Stimulated activated CD8-positive, alpha-beta memory T cell treated with anti-CD3 and anti-CD28 coated beads, Interleukin-15, amount 100 ng/mL, for 1 hour (primary cell): ENCODE measurements around the gene UFD1.

Experiments
- DNase-seq: peaks from one replicate; pipeline ENCODE4 v3.0.0-alpha.2; 2020; ENCODE audit warnings: low read depth

The UFD1 gene

DNA sequence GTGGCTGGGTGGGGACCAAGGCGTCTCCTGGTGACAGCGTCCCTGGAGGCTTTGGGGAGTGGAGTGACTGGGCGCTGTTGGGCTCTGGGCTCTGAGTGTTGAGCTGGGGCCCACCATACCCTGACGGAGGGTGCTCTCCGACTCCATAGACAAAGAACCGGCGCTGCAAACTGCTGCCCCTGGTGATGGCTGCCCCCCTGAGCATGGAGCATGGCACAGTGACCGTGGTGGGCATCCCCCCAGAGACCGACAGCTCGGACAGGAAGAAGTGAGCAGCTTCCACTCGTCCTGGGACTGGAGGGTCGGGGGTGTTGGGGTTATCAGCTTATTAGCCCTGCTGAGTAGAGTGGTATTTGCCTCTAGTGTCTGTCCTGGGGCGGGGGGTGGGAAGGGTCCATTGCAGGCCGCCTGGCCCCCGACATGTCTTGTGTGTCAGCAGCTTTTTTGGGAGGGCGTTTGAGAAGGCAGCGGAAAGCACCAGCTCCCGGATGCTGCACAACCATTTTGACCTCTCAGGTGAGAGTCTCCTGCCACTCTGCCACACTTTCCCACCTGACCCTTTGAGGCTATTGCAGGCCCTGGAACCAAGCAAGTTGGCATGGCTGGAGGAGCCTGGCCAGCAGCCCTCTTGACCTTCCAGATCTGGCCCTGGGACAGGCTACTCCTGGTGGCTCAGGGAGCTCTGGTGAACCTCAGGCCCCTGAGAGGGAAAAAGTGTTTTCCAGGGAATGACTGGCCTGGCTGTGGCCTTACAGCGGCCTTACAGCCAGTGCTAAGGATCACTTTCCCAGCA, 37.6 kb upstream of the UFD1 start:
- DNase-seq: no peak

DNA sequence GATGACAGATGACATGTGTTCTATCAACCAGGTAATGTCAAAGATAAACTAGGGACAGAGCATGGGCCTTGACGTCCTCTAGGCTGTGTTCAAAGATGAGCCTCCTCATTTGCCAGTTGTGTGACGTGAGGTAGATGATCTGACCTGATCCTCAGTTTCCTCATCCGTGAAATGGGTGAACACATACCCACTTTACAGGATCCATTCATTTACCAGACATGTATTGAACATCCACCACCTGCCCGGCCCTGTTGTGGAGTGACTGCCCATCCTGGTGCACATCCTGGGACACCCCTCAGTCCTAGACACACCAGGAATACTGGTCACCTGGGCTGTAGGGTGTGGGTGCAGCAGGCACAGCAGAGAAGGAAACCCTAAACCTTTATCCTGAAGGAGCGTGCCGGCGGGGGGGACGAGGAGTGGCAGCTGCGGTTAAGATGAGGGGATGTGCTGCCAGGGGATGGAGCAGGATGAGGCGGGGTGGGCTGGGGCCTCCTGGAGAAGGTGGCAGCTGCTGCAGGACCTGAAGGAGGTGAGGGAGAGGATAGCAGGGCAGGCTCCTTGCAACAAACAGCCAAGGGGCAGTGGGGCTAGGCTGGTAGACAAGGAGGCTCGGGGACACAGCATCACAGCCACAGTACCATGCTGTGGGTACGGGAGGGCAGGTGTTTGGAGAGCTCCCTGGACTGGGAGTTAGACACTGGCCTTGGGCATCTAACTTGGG, 36.8 kb upstream of the UFD1 start:
- DNase-seq: no peak

DNA sequence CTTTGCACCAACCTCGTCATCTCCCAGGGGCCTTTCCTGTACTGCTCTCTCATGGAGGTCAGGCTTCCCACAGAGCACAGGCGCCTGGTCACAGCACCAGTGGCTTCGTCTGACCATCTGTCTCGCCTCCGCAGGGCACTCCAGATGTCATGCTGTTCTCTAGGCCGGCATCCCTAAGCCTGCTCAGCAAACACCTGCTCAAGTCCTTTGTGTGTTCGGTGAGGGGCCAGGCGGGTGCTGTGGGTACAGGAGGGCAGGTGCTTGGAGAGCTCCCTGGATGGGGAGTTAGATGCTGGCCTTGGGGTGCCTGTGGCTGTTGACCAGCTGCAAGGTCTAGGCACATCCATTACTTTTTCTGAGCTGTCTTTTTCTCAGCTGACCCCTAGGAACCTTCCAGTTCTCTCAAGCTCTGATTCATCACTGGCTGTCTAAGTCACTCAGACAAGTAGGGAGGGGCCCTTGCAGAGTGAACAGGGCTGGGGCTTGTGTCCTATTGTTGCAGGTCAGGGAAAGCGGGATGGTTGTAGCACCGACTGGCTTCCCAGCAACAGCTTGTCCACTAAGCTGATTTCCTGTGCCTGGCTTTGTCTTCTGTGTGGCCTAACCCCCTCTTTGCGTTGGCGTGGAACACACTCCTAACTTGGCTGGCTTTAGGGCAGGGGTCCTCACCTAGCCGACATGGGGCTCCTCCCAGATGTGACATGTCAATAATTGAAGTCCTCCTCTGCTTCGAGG, 36.0 kb upstream of the UFD1 start:
- DNase-seq: no peak

DNA sequence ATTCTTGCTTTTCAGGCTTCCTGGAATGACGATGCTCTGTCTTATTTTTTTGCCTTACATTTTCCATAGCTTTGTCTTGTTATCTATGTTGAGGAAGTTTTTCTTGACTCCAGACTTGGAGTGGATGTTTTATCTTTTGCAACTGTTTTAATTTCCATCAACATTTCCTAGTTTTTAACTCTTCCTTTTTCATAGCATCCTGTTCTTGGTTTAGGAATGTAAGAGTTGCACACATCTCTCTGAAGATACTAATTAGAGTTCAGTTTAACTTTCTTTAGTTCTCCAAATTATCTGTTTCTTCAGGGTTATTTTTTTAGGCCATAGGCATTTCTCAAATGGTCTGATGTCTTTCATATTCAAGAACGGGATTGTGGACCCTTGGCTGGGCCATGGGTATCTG, 34.8 kb upstream of the UFD1 start:
- no peak for DNase-seq

DNA sequence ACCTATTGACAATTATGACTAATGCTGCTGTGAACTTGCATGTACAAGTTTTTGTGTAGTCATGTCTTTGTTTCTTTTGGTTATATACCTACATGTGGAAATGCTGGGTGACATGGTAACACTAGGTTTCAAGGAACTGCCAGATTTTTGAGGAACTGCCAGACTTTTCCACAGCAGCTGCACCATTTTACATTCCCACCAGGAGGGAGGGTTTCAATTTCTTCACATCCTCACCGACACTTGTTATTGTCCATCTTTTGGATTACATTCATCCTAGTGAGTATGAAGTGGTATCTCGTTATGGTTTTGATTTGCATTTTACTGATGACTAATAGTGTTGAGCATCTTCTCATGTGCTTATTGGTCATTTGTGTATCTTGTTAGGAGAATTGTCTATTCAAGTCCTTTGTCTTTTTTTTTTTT, 31.9 kb upstream of the UFD1 start:
- no peak for DNase-seq

DNA sequence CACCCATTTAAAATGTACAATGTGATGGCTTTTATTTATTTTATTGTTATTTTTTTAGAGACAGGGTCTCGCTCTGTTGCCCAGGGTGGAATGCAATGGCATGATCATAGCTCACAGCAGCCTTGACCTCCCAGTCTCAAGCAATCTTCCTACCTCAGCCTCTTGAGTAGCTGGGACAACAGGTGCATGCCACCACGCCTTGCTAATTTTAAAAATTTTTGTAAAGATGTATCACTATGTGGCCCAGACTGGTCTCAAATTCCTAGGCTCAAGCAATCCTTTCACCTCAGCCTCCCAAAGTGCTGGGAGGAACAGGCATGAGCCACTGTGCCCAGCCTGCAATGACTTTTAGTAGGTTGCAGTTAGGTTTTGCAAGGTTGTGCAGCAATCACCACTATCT, 30.9 kb upstream of the UFD1 start:
- DNase-seq: no peak

DNA sequence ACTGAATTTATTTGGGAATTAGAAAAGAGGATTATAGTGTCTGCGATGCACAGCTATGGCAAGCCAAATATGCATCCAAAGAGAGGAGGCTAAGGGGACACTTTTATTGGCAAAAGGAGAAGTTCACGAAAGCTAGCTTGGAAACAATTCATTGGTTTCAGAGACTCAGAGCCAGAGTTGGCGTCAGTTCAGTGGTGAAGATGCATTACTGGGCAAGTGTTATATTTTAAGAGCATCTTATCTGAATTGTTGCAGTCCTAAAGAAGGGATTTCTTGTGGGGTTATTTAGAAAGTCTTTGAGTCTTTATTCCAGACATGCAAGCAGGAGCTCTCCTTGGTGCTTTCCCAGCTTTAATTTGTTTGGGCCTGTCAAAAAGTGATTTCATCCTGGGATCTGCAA, 30.2 kb upstream of the UFD1 start:
- DNase-seq: no peak

DNA sequence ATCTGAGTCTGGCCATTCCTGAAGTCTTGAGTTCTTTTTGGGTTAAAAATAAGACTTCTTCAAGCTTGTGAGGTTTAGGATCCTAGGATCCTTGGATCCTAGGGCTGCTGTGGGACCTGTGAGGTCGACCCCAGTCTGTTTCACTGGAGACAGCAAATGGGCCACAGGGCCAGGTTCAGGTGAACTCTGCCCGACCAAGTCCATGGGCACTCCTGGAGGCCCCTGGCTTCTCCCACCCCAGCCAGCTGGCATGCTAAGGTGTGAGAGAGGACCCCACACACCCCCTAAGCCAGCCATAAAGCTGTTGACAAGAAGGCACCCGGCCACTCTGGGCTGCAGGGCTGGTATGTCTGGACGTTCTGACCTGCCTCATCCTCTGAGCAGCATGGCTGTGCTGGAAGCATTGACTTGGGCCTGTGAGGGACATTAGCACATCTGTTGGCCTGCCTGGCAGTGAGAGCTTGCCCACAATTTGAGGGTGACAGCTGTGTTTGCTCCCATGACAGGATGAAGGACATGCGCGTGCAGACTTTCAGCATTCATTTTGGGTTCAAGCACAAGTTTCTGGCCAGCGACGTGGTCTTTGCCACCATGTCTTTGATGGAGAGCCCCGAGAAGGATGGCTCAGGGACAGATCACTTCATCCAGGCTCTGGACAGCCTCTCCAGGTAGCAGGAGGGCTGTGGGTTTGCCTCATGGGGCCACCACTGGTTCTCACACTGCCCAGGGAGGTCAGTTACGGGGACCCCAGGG, 29.2 kb upstream of the UFD1 start:
- DNase-seq: no peak

DNA sequence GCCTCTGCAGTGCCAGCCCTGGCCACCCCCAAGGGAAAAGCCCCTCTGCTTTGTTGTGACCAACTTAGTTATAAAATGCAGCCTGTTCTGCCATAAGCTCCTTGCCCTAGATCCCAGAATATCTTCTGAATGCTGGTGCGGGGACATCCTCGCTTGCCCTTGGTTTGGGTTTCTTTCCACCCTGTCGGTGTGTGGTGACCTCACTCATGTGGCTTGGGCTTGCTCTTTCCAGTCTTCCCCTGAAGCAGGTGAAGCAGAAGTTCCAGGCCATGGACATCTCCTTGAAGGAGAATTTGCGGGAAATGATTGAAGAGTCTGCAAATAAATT, 28.5 kb upstream of the UFD1 start:
- no peak for DNase-seq

DNA sequence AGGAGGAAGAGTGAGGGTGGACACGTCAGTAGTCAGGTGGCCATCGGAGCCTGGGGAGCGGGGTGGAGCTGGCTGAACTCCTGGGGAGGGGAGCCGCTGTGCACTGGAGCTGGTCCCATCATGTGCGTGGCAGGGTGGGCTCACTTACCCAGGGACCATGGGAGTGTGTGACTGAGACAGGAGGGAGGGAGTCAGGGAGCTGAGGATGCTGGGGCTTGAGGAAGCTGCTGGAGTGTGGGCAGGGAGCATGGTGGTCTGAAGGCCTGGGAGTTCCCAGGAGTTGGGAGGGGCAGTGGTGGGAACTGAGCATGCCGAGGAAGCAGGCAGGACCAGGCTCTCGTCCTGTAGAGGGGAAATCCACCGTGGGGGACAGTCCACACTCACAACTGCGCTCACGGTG, 27.2 kb upstream of the UFD1 start:
- DNase-seq: no peak

DNA sequence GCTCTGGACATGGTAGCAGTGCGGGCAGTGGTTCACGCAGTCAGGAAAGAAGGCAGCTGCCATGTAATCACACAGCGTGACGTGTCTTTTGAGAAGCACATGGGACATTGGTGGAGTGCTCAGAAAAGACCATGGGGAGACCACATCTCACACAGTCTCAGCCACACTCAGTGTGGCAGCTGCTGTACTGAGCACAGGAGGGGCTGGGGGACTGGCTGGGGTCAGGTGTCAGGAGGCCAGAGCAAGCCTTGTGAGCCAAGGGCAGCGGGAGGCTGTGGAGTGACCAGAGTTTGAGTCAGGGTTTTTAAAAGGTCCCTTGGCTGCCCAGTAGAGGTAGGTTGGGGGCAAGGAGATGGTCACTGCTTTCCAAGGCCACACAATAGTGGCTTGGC, 26.7 kb upstream of the UFD1 start:
- DNase-seq: no peak

DNA sequence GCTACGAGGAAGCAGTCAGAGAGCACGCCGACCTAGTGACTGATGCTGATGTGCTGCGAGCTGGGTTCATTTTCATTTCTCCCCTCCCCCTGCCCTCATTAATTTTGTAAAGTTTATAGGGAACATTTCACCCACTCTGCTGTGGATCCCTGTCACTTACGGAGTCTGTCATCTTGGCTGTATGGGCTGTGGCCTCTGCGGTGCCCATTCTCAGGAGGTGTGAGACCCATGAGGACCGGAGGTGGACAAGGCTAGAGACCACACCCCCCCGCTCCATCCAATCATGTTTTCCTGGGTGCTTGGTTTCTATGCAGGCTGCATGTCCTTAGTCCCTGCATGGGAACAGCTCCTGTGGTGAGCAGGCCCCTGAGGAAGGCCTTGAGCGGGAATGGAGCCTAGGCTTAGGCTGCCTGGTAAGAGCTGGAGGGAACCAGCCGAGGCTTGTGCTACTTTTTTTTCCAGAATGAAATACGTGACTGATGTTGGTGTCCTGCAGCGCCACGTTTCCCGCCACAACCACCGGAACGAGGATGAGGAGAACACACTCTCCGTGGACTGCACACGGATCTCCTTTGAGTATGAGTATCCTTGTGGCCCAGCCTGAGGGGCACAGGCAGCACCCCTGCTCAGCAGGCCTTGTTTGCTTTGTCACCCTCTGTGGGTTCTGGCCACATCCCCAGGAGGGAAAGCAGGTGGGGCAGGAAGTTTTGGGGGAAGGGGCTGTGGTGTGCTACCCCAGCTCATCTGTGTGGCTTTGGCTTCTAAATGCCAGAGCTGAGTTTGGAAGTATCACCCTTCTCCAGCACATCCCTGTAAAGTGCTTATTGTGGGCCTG, 26.1 kb upstream of the UFD1 start:
- no peak for DNase-seq

DNA sequence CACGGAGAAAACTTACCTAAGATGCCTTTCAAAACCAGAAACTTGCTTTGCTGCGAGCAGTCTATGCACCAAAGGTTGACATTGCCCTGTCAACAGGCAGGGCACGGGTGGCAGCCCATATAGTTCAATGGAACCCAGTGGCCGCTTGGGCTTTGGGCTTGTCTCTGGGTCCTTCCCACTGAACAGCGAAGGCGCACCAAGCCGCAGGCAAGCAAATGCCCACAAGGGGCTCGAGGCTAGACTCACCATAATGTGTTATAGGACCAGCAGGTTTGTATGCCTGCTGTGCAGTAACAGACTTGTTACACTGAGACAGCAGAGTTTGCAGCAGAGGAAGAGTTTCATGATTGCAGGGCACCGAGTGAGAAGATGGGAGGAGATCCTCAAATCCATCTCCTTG, 24.9 kb upstream of the UFD1 start:
- DNase-seq: no peak

DNA sequence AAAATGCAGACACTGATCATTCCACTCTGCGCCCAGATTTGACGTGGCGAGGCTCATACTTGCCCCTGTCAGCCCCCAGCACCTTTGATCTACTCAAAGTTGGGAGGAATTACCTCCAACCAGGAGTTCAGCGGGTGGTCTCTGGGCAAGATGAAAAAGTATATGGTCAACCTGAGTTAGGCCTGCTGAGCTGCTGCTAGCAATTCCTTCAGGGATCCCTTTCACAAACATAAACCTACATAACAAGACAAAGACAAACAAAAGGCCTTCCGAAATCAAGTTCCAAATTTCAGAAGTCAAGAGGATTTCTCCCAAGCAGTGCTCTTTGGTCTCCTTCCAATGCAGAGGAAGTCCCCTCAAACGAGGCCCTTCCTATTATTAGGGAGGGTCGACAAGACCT, 24.4 kb upstream of the UFD1 start:
- no peak for DNase-seq

DNA sequence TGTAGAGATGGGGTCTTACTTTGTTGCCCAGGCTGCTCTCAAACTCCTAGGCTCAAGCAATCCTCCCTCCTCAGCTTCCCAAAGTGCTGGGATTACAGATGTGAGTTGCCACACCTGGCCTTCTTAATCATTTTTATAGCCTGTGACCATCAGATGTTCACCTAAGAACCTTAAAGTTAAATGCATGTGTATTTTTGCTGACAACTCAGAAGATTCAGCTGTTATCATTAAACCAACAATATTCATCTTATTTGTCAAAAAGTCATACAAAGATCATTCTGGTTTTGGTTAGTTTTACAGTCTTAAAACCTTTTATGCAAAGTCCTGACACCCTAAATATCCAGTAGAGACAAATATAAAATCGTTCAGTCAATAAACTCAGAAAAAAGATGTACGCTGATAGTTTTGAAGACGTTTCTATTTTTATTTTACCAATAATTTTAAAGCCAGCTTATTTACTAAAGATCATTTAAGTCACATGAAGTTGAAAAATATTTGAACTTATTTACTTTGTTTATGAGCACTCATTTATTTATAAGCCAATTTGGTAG, 23.0 kb upstream of the UFD1 start:
- DNase-seq: no peak

DNA sequence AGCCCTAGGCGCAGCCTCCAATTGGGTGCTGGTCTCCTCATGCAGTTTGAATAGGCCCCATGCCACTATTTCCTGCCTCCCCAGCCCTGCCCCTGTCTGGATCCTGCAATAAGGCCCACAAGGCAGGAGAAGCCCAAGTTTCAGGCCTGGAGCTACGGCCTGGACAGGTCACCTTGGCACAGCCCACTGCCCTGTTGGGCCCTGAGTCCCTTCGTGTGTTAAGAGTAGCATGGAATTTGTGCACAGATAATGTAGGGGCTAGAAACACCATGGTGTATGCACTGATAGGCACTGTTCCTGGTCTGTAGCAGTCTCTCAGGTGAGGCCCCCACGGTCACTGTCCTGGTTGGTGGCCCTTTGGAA, 20.9 kb upstream of the UFD1 start:
- DNase-seq: no peak

DNA sequence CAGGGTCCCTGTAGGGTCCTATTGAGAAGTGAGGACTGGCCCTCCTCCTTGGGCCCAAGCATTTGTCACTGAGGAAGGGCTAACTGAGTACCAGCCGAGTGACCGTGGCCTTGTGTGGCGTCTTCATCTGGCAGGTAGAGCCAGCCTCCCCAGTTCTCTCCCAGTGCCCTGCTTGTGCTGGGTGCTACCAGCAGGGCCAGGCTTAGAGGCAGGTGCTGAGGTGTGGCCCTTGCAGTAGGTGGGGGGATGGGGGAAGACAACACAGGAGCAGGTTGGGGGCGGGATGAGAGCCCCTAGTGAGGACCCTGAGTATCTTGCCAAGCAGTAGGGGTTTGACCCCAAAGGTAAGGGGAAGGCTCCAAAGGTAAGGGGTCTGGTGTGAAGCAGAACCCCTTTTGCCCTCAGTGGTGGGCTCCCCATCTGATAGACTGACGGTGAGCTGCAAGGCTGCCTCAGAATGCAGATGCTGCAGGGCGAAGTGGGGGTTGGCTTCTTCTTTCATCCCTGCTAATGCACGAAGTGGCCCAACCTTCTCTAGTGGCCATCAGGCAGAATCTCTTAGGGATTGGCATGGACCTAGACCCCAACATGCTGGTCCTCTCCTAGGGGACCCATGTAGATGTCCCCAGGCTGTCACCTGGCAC, 20.4 kb upstream of the UFD1 start:
- DNase-seq: no peak

DNA sequence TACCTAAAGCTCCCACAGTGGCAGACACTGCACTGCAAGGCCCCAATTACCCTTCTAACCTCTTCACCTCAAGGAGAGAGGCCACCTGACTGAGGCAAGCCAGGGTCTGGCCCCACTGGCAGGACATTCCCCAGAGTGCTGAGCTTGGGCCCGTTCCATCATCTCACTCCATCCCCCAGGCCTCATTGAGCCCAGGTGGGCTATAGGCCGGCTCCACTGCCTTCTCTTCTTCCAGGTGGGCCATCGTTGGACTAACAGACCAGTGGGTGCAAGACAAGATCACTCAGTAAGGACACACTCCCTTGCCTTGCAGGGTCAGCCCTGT, 19.8 kb upstream of the UFD1 start:
- no peak for DNase-seq

DNA sequence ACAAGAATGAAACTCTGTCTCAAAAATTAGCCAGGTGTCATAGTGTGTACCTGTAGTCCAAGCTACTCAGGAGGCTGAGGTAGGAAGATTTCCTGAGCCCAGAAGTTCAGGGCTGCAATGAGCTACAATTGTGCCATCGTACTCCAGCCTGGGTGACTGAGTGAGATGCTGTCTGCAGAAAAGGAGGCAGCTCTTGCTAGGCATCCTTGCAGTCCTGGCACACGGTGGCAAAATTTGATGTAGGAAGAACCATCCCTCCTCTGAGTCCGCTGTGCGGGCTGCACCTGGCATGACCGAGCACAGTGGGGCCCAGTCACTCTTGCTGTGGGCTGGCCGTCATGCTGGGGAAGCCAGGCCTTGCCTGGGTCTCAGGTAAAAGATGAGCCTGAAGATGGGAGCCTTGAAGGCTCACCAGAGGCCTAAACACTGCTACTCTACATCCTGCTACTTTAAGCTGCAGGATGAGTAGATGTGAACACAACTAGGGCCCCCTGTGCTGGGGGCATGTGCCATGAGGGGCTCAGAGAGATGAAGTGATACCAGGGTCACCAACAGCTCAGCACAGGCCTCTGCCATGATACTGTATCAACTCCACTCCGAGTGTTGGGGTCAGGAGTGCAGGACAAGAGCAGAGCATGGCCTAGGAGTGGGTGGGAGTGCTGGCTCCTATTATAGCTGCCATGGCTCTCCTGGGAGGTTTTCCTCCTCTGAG, 19.3 kb upstream of the UFD1 start:
- no peak for DNase-seq

DNA sequence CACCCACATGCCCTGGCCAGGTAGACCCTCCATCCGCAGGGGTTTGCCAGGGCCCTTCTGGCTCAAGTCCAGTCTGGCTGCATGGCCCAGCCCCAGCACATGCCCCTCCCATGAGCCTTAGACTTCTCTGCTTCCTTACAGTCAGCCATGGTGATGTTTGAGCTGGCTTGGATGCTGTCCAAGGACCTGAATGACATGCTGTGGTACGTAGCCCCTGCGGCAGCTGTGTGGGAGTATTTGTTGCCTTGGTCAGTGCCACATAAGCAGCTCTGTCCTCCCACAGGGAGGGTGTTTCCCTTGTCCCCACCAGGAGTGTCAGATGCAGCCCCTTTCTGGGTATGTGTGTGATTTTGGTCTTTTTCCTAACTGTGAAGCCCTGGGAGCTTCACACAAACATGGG, 18.3 kb upstream of the UFD1 start:
- DNase-seq: no peak

DNA sequence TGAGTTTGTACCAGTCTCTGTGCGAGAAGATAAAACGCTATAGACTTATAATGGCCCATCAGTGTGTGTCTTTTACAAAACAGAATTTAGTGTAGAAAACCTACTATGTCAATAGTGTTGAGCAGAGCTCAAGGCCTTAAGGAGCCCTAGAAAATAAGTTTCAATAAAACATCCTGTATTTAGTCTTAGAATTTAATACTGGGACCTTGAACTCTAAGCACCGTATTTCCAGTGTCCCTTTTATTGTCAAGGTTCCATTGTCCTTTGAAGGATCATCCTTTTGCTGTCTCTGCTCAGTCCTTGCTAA, 17.3 kb upstream of the UFD1 start:
- DNase-seq: no peak
